HG03135 (cell line): ENCODE measurements around the gene CCNYL1.

Experiments
- ATAC-seq: cut with Tn5 transposase; IDR thresholded peaks from one replicate; pipeline ENCODE4 v1.9.1; 2021; ENCODE audit warnings: mild to moderate bottlenecking, moderate library complexity; ENCODE audit not compliant: unreplicated experiment

Gene CCNYL1

GRCh38 chr2:207763303-207763917, 52.0 kb downstream of the CCNYL1 start:
- ATAC-seq: no peak

- no peak for ATAC-seq
Measured at GRCh38 chr2:207764096-207764630, 52.7 kb downstream of the CCNYL1 start.

- ATAC-seq: no peak
Measured at GRCh38 chr2:207765547-207765946, 54.1 kb downstream of the CCNYL1 start.

- no peak for ATAC-seq
Measured at GRCh38 chr2:207766041-207766551, 54.7 kb downstream of the CCNYL1 start.

- ATAC-seq: no peak
Measured at GRCh38 chr2:207766697-207767460, 55.4 kb downstream of the CCNYL1 start.

- ATAC-seq: no peak
Measured at GRCh38 chr2:207767461-207768167, 56.2 kb downstream of the CCNYL1 start.

GRCh38 chr2:207768168-207768865, 56.9 kb downstream of the CCNYL1 start:
- ATAC-seq: no peak

- peak; percentile 18 for ATAC-seq
Measured at GRCh38 chr2:207768866-207769596, 57.6 kb downstream of the CCNYL1 start.

GRCh38 chr2:207770602-207771404, 59.4 kb downstream of the CCNYL1 start:
- no peak for ATAC-seq

- no peak for ATAC-seq
Measured at GRCh38 chr2:207771421-207771820, 60.0 kb downstream of the CCNYL1 start.

GRCh38 chr2:207772081-207772843, 60.8 kb downstream of the CCNYL1 start:
- ATAC-seq: no peak

- no peak for ATAC-seq
Measured at GRCh38 chr2:207772844-207773205, 61.4 kb downstream of the CCNYL1 start.

- ATAC-seq: no peak
Measured at GRCh38 chr2:207775473-207775872, 64.0 kb downstream of the CCNYL1 start.

- no peak for ATAC-seq
Measured at GRCh38 chr2:207777124-207777523, 65.7 kb downstream of the CCNYL1 start.

- no peak for ATAC-seq
Measured at GRCh38 chr2:207778298-207778882, 67.0 kb downstream of the CCNYL1 start.

GRCh38 chr2:207779523-207779922, 68.1 kb downstream of the CCNYL1 start:
- no peak for ATAC-seq

GRCh38 chr2:207782238-207783030, 71.0 kb downstream of the CCNYL1 start:
- no peak for ATAC-seq
